Stimulated activated CD8-positive, alpha-beta memory T cell treated with anti-CD3 and anti-CD28 coated beads, Interleukin-4, amount 100 ng/mL, for 48 hours (primary cell): Measurements from ENCODE around the gene DLGAP1.
A peak's percentile ranks its signal among the peaks of the same experiment; 100 is the strongest.

Experiments used
- DNase-seq: peaks from one replicate; pipeline ENCODE4 v3.0.0-alpha.2; 2020

DLGAP1 gene

GRCh38 chr18:3451183-3451988 lies 1003.7 kb downstream of the DLGAP1 start:
- DNase-seq: peak; percentile 92

- DNase-seq: no peak
Measured at GRCh38 chr18:3450799-3451182, 1004.3 kb downstream of the DLGAP1 start.

- DNase-seq: peak; percentile 75
Measured at GRCh38 chr18:3450012-3450798, 1004.9 kb downstream of the DLGAP1 start, which contains the start of gene TGIF1. TGIF1 (plus strand) TSS chr18:3450172; CDS start chr18:3450490, 318 bp downstream.

- DNase-seq: peak; percentile 81
Measured at GRCh38 chr18:3449512-3450011, 1005.5 kb downstream of the DLGAP1 start.

- peak; percentile 84 for DNase-seq
Measured at GRCh38 chr18:3448838-3449511, 1006.1 kb downstream of the DLGAP1 start.

- DNase-seq: peak; percentile 89
Measured at GRCh38 chr18:3447895-3448837, 1006.9 kb downstream of the DLGAP1 start.

GRCh38 chr18:3447068-3447894 lies 1007.8 kb downstream of the DLGAP1 start:
- peak; percentile 54 for DNase-seq
